ENCODE results near the gene CDH18. TPM values are rescaled to one million over a fixed set of nuclear protein-coding genes. Genes with fewer than 3 reads are reported as not detected.

The CDH18 gene
- total and polyA plus RNA-seq, 2 donors (not counting 3 experiments of a cell fraction or from before 2014, with no cell fraction given) = 0.06 TPM; not detected in 1

DNA sequence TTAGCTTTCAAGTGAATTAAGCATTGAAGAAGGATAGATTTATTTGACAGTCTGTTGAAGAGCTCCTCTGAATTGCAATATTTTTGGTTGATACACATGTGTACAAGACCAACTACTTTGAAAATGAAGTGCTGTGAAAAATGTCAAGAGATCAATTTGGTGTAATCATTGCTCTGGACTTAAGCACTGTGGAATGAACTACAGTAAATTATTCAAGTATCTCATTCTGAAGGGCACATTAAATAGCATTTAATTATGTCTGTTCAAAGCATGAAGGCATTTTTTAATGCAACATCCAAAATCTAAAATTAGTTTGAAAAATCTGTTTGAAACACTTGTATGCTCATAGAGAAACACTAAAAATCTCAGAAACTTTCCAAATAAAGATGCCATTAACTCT lies 107.5 kb downstream of the CDH18 start:
- no peak for FAIRE-seq
- H4K20me1 ChIP-seq (replicated peaks; ENCODE audit: control insufficient read depth, extremely low read depth, insufficient read depth, low read length) = no peaks in the 10 kb centered on the region
- no peaks in the 10 kb centered on the region for H3K9me1 ChIP-seq (replicated peaks; ENCODE audit: control insufficient read depth, extremely low read depth, insufficient read depth, low read length)
- H3K36me3 ChIP-seq (ENCODE audit: control insufficient read depth in 2 of 2, extremely low read depth in 1 of 2, insufficient read depth in 2 of 2, low read length in 2 of 2) = no peaks in the 10 kb centered on the region
- no peak overlapping the region for H3K9ac ChIP-seq (replicated peaks; ENCODE audit: extremely low read depth, insufficient read depth, low read length)
- H3K4me2 ChIP-seq (ENCODE audit: insufficient read depth, low read length) = no peak overlapping the region
- CTCF ChIA-PET = no interaction called here
- TF ChIP-seq MYC (IDR thresholded peaks at IDR 0.05; ENCODE audit: low read depth, low read length) (no peak), FOS (IDR thresholded peaks at IDR 0.05; ENCODE audit: borderline replicate concordance, insufficient read depth, low read length) (no peak), POLR2A (IDR thresholded peaks at IDR 0.05; ENCODE audit: low read depth, low read length) (no peak), EZH2 (IDR thresholded peaks at IDR 0.05; ENCODE audit: borderline replicate concordance, low read depth, low read length, severe bottlenecking) (no peak), POLR2AphosphoS5 (IDR thresholded peaks at IDR 0.05; ENCODE audit: insufficient read depth, low read depth, low read length) (no peak), JUN (IDR thresholded peaks at IDR 0.05; ENCODE audit: borderline replicate concordance, insufficient read depth, insufficient read length, low read depth) (no peak), GATA2 (IDR thresholded peaks at IDR 0.05; ENCODE audit: insufficient read depth, insufficient read length, low read depth, low read length) (no peak)
- TF ChIP-seq, protein P1, sequence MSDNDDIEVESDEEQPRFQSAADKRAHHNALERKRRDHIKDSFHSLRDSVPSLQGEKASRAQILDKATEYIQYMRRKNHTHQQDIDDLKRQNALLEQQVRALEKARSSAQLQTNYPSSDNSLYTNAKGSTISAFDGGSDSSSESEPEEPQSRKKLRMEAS (IDR thresholded peaks at IDR 0.05; ENCODE audit: insufficient read depth, insufficient read length) = no peak
- TF ChIP-seq, protein P2, sequence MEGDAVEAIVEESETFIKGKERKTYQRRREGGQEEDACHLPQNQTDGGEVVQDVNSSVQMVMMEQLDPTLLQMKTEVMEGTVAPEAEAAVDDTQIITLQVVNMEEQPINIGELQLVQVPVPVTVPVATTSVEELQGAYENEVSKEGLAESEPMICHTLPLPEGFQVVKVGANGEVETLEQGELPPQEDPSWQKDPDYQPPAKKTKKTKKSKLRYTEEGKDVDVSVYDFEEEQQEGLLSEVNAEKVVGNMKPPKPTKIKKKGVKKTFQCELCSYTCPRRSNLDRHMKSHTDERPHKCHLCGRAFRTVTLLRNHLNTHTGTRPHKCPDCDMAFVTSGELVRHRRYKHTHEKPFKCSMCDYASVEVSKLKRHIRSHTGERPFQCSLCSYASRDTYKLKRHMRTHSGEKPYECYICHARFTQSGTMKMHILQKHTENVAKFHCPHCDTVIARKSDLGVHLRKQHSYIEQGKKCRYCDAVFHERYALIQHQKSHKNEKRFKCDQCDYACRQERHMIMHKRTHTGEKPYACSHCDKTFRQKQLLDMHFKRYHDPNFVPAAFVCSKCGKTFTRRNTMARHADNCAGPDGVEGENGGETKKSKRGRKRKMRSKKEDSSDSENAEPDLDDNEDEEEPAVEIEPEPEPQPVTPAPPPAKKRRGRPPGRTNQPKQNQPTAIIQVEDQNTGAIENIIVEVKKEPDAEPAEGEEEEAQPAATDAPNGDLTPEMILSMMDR (IDR thresholded peaks at IDR 0.05; ENCODE audit: extremely low read depth in 1 of 2, insufficient read depth in 1 of 2, low read depth in 1 of 2, low read length in 2 of 2) = no peak
- H3K79me2 ChIP-seq (ENCODE audit: control insufficient read depth, insufficient read depth, low read length) = no peaks in the 10 kb centered on the region
- no peak overlapping the region for H3K4me3 ChIP-seq (replicated peaks in 1 of 3; ENCODE audit: insufficient read depth in 1 of 3, low read depth in 1 of 3, low read length in 3 of 3)
- H3K4me1 ChIP-seq (ENCODE audit: control insufficient read depth, extremely low read depth, insufficient read depth, low read length) = no peaks in the 10 kb centered on the region
- H3K9me3 ChIP-seq (replicated peaks; ENCODE audit: control insufficient read depth, insufficient read depth, low read length) = no peaks in the 10 kb centered on the region
- dilution Hi-C loops (cut with MboI; ENCODE audit: extremely low pct_ligation_motif_present, low sequenced_read_pairs) (no loop called here), intact Hi-C loops (cut with micrococcal nuclease) (no loop called here)
- H2AFZ ChIP-seq (ENCODE audit: low read depth, low read length) = no peak overlapping the region
- POLR2A ChIA-PET = no interaction called here
- H3K27ac ChIP-seq (ENCODE audit: insufficient read depth, low read depth, low read length) = no peak overlapping the region
- DNase-seq (ENCODE audit: low read depth, low spot score) = no peak
- H3K27me3 ChIP-seq (ENCODE audit: control insufficient read depth in 2 of 2, insufficient read depth in 2 of 2, low read length in 2 of 2) = no peaks in the 10 kb centered on the region
- no TSS peak for BruUV-seq (replicated peaks)

All from endothelial cell of umbilical vein (primary cell).